ENCODE data around the gene KIRREL1. TPM values are rescaled to one million over a fixed set of nuclear protein-coding genes. Genes with fewer than 3 reads are reported as not detected.

KIRREL1 gene
- total RNA-seq, 1 donor from 2014 or later, result 122 TPM

- TF ChIP-seq CTCF (IDR thresholded peaks at IDR 0.05), result no peak
- Mint-ChIP-seq H3K27ac (ENCODE audit: unreplicated experiment) (no peak overlapping the region), H3K27me3 (ENCODE audit: unreplicated experiment) (no peaks in the 10 kb centered on the region), H3K9me3 (ENCODE audit: unreplicated experiment) (no peaks in the 10 kb centered on the region), H3K36me3 (ENCODE audit: unreplicated experiment) (peaks cover 4% of the 10 kb centered on the region), H3K4me1 (ENCODE audit: unreplicated experiment) (peaks cover 33% of the 10 kb centered on the region), H3K4me3 (ENCODE audit: unreplicated experiment) (no peak overlapping the region)
- no peak for DNase-seq (ENCODE audit: extremely low spot score, unreplicated experiment)
Measured at GRCh38 chr1:158071138-158071537, 77.7 kb downstream of the KIRREL1 start.

DNA sequence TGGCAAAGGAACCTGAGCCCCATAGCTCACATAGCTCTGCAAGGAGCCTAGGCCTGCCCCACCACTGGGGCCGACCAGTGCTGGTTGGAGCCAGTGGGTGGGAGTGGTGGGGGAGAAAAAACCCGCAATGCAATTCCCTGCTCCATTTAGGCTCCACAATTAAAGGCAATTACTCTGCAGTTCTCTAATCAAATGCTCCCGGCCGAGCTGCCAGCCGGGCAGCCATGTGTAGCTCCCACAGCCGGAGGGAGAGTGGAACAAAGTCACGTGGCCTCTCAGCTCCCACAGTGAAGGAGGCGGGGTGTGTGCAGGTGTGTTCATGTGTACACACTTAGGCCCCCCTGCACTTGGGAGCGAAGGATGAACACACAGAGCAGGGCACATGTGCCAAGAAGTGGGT is 81.6 kb downstream of the KIRREL1 start:
- Mint-ChIP-seq H3K4me1 (ENCODE audit: unreplicated experiment) (peaks cover 20% of the 10 kb centered on the region), H3K27ac (ENCODE audit: unreplicated experiment) (no peak overlapping the region), H3K4me3 (ENCODE audit: unreplicated experiment) (no peak overlapping the region), H3K36me3 (ENCODE audit: unreplicated experiment) (peaks cover 19% of the 10 kb centered on the region), H3K27me3 (ENCODE audit: unreplicated experiment) (no peaks in the 10 kb centered on the region), H3K9me3 (ENCODE audit: unreplicated experiment) (no peaks in the 10 kb centered on the region)
- TF ChIP-seq CTCF (IDR thresholded peaks at IDR 0.05), result no peak
- no peak for DNase-seq (ENCODE audit: extremely low spot score, unreplicated experiment)

GRCh38 chr1:158076441-158076840 is 83.0 kb downstream of the KIRREL1 start:
- H3K27ac Mint-ChIP-seq (ENCODE audit: unreplicated experiment), result no peak overlapping the region
- no peak for DNase-seq (ENCODE audit: extremely low spot score, unreplicated experiment)
- H3K4me1 Mint-ChIP-seq (ENCODE audit: unreplicated experiment), result peaks cover 15% of the 10 kb centered on the region
- H3K9me3 Mint-ChIP-seq (ENCODE audit: unreplicated experiment), result no peaks in the 10 kb centered on the region
- H3K27me3 Mint-ChIP-seq (ENCODE audit: unreplicated experiment), result no peaks in the 10 kb centered on the region
- H3K36me3 Mint-ChIP-seq (ENCODE audit: unreplicated experiment), result peaks cover 26% of the 10 kb centered on the region
- TF ChIP-seq CTCF (IDR thresholded peaks at IDR 0.05), result no peak
- H3K4me3 Mint-ChIP-seq (ENCODE audit: unreplicated experiment), result no peak overlapping the region

- Mint-ChIP-seq H3K4me3 (ENCODE audit: unreplicated experiment) (no peak overlapping the region), H3K27ac (ENCODE audit: unreplicated experiment) (peak overlapping the region; percentile 59), H3K4me1 (ENCODE audit: unreplicated experiment) (peaks cover 15% of the 10 kb centered on the region), H3K36me3 (ENCODE audit: unreplicated experiment) (peaks cover 24% of the 10 kb centered on the region), H3K9me3 (ENCODE audit: unreplicated experiment) (no peaks in the 10 kb centered on the region), H3K27me3 (ENCODE audit: unreplicated experiment) (no peaks in the 10 kb centered on the region)
- no peak for TF ChIP-seq CTCF (IDR thresholded peaks at IDR 0.05)
- DNase-seq (ENCODE audit: extremely low spot score, unreplicated experiment), result no peak
Measured at GRCh38 chr1:158077411-158078256, 84.2 kb downstream of the KIRREL1 start.

GRCh38 chr1:158078569-158079080 is 85.2 kb downstream of the KIRREL1 start:
- Mint-ChIP-seq H3K9me3 (ENCODE audit: unreplicated experiment) (no peaks in the 10 kb centered on the region), H3K27me3 (ENCODE audit: unreplicated experiment) (no peaks in the 10 kb centered on the region), H3K27ac (ENCODE audit: unreplicated experiment) (peak overlapping the region; percentile 27), H3K4me1 (ENCODE audit: unreplicated experiment) (peaks cover 15% of the 10 kb centered on the region), H3K4me3 (ENCODE audit: unreplicated experiment) (no peak overlapping the region), H3K36me3 (ENCODE audit: unreplicated experiment) (peaks cover 26% of the 10 kb centered on the region)
- no peak for DNase-seq (ENCODE audit: extremely low spot score, unreplicated experiment)
- TF ChIP-seq CTCF (IDR thresholded peaks at IDR 0.05), result no peak

Measured in osteocyte (in vitro differentiated cells).